ENCODE data around the gene UNC13B. TPM values are rescaled to one million over a fixed set of nuclear protein-coding genes. Genes with fewer than 3 reads are reported as not detected.

UNC13B gene
- total RNA-seq, 1 donor from 2014 or later: 27.4 TPM

DNA sequence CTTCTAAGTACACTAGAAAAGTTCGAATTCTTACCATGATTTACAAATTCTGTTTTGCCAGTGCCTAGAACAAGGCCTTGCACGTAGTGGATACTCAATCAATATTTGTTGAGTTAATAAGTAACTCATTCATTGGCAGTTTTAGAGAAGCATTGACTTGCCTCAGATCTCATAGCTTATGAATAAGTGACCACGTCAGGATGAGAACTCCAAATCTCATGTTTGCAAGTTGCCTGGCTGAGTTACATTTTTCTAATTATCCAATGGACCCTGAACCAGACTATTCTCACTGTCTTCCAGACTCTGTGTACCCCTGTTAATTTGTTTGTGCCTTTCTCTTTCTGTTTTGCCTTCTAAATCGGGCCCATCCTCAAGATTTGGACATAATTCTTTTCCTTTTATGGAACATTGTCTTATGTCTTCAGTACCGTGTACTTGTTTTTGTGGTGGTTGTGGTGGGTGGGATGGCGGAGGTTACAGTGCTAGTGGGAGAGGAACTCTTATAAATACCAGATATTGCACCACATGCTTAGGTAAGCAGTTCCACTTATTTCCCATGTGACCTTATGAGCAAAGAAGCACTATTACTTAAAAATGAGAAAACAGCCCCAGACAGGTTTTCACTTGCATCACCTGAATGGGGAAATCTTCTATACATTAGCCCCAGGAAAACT lies 96.3 kb downstream of the UNC13B start:
- intact Hi-C loops (cut with DNase I): loop anchor here (5.0 kb wide), 1 partner anchor 96 kb away; the partner anchor contains the start of gene UNC13B
- ATAC-seq (no peak), DNase-seq (ENCODE audit: missing footprints) (no peak)

DNA sequence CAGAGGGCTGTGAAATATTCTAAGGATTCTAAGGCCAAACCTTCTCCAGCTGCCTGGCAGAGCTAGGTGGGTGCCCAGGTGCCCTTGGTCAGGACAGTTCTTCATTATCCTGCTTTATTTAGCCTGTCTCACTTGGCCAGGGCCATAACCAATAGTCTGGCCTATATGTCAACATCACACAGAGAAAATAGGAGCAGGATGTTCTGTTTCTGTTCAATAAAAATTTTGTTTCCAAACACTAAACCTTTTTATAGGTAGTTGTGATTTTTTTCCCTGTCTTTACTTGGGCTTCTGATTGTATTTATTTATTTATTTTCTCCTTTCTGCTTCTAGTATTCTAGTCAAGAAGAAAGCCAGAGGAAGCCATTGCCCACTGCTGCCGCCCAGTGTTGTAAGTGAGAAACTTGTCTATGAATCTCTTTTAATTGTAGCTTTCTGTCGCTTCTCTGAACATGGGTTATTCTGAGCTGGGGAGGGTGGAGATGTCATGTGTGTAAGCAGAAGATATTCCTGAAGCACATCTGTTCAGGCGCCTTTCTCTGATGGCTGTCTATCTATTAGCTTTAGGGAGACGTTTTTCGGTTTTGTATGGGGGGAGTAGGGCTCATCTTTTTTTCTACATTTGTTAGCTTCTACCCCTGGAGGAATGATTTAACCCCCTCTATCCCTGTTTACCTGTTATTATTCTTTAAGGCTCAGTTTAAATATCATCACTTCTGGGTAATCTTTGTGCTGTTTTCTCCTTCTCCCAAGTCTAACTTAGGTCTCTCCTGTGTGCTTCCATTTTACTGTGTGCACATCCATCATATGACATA lies 97.1 kb downstream of the UNC13B start:
- ATAC-seq: peak; percentile 54
- intact Hi-C loops (cut with DNase I): loop anchor here (1.0 to 5.0 kb wide), 2 partner anchors 97 to 143 kb away; partner anchors contain the start of gene UNC13B

DNA sequence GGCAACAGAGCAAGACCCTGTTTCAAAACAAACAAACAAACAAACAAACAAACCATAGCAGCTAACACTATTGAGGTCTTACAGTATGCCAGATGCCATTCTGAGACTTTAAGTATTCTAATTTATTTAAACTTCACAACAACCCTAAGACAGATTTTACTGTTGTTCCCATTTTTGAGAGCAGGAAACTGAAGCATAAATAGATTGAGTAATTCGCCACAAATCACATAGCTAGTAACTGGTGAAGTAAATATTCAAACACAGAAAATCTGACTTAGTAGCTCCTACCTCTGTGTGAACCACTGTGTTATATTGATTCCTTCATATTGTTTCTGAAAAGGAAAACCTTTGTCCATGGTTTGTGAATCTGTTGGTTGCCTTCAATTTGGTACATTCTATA lies 98.4 kb downstream of the UNC13B start:
- ATAC-seq: no peak
- intact Hi-C loops (cut with DNase I): no loop called here
- no peak for DNase-seq (ENCODE audit: missing footprints)

More for the DNA sequence above, 97.1 kb downstream of the UNC13B start:
- peak; percentile 83 for DNase-seq (ENCODE audit: missing footprints)

DNA sequence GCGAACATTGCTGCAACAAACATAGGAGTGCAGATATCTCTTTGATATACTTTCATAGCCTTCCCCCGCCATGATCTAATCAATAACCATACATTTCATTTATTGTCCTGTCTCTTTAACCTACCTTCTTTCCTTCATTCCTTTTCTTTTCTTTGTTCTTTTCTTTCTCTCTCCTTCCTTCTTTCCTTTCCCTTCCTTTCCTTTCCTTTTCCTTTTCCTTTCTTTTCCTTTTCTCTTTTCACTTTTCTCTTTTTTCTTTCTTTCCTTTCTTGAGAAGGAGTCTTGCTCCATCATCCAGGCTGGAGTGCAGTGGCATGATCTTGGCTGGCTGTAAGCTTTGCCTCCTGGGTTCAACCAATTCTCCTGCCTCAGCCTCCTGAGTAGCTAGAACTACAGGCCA lies 100.3 kb downstream of the UNC13B start:
- ATAC-seq (no peak), DNase-seq (ENCODE audit: missing footprints) (no peak)
- intact Hi-C loops (cut with DNase I): no loop called here

DNA sequence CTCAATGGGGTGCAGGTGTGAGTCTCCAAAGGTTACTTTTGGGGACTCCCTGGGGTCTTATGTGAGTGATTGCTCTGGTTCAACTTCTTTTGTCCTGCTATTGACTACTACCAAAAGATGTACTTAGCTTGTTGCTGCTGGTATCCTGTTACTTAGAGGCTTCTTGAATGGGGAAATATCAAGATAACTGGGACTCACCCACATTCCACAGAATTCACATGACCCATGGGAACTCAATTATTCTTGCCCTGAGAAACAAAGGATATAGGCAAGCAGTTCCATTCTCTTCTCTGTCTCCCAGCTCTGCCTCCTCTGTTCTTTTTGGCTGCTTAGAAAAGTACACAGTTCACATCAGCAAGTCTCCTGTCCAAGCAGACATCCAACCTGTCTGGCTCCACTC lies 105.9 kb downstream of the UNC13B start:
- ATAC-seq (no peak), DNase-seq (ENCODE audit: missing footprints) (no peak)
- intact Hi-C loops (cut with DNase I): no loop called here

DNA sequence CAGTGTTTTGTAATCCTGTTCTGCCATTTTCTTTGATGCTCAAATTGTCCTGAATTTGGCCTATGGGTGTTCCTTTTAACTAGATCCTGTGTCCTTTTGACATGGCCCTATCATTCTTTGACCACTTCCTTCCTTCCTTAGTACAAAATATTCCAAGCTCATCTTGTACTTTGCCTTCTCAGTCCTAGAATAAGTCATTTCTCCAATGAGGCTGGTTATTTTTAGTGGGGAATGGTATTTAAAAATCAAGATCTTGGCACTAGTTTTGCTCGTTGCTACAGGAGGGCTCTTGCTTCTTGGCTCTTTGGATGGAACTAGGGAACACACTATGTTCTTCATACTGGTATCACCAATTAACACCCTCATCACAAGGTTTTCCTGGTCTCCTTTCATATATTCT lies 108.1 kb downstream of the UNC13B start:
- DNase-seq (ENCODE audit: missing footprints) (no peak), ATAC-seq (peak; percentile 44)
- intact Hi-C loops (cut with DNase I): no loop called here

DNA sequence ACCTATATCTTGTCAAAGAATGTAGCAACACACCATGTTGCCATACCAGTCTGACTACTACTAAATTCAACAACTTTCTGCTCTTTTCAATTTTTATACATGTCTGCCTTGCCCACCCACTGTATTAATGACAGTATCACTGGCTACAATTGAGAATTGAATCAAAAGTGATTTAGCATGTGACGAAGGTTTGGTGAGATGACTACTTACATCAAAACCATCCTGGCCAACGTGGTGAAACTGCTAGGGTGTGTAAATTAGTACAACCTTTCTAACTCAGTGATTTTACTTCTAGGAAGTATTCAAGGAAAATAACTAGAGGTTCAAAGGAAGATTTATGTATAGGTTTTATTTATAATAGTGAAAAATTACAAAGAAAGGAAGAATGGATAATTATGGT lies 109.8 kb downstream of the UNC13B start:
- DNase-seq (ENCODE audit: missing footprints): no peak
- ATAC-seq: no peak
- intact Hi-C loops (cut with DNase I): no loop called here

DNA sequence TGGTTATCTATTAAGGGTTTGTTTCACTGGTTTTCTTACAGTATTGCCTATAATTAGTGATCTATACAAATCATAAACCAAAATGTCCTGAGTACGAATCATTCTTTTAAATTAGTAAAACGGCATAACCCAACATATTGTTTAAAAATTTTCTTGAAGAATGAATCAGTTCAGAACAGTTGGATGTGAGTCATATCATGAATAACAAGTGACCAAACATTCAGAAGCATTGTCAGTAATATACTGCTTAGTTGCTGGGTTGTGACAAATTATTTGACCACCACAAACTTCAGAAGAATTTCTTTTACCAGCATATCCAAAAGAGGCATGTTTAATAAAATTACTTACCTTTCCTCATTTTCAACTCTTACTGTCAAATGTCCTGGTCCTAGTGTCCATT lies 111.2 kb downstream of the UNC13B start:
- ATAC-seq (no peak), DNase-seq (ENCODE audit: missing footprints) (no peak)
- intact Hi-C loops (cut with DNase I): no loop called here

DNA sequence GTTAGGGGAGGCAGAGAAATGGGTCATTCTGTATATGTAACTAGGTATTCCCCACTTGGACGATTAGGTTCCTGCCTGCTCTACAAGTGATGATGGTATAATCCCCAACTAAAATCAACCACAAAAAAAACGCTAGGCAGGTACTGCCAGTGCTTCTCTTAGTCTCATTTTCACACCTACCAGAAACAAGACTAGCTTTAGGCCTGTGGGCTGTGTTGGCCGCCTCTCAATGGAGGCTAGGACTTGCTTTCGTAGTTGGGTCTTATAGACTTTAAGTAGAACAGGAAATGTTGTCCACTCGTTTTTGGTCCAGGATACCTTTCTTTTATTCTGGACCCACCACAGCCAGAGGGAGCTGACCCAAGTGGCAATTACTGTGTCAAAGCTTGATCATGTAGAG lies 111.8 kb downstream of the UNC13B start:
- intact Hi-C loops (cut with DNase I): no loop called here
- DNase-seq (ENCODE audit: missing footprints) (no peak), ATAC-seq (no peak)

DNA sequence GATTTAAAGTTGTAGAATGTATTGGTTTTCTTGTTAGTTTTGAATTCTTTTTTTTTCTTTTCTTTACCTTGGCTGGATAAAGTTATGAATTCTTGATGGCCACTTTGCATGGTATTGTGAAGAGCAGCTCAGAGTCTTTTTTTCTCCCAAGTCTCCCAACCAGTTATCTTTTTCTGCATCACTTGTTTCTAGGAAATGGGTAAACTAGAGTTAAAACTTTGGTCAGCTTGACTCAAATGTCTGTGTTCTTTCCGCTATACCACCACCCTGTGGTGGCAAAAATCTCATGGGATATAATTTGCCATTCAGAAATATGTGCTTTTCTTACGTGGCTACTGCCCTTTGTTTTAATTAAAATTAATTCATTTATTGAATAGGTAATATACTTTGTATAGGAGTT lies 113.2 kb downstream of the UNC13B start:
- intact Hi-C loops (cut with DNase I): no loop called here

DNA sequence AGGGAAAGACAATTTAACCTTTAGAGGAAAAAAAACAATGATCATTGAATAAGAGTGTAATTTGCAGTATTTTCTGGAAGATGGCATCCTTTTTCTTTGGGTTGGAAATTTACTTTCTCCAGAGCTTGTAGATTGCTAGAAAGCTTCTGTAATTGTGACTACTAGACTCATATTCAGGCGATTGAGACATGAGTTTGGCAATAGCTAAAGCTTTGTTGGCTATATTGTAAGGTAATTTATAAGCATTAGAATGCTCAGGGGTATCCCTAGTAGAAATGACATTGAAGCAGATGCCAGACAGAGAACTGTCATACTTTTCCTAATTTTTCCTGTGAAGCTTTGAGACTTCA lies 115.3 kb downstream of the UNC13B start:
- no peak for ATAC-seq

More for the DNA sequence above, 113.2 kb downstream of the UNC13B start:
- no peak for ATAC-seq
- DNase-seq (ENCODE audit: missing footprints): no peak

DNA sequence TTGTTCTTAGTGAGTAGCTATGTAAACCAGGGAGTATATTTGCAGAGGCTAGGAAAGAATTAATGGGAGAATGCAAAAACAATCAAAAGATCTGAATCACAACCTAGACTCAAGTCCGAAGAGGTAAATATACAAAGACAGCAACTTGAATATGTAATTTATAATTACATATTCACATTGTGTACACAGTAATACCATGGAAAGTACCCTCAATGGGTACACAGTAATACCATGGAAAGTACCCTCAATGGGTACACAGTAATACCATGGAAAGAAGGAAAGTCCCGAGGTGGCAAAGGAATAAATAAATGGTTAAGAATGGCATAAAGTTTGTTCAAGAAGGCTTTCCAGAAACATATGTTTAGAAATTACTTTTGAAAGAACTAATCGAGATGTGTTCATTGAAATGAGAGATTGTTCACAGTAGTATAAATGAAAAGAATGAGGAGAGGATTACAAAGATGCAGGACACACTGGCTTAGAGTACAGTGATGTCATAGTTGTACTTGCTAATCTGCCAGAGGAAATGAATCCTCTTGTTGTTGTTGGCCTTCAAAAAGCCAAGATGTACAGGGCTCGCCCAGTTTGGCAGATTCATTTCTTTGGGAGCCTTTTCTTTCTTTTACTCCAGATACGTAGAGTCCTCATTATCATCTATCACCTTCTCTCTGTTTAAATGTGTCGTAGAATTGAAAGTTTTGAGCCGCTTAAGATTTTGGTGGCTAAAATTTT lies 116.0 kb downstream of the UNC13B start:
- DNase-seq (ENCODE audit: missing footprints) (no peak), ATAC-seq (peak; percentile 90)
- intact Hi-C loops (cut with DNase I): no loop called here

More for the DNA sequence above, 115.3 kb downstream of the UNC13B start:
- intact Hi-C loops (cut with DNase I): no loop called here
- no peak for DNase-seq (ENCODE audit: missing footprints)

DNA sequence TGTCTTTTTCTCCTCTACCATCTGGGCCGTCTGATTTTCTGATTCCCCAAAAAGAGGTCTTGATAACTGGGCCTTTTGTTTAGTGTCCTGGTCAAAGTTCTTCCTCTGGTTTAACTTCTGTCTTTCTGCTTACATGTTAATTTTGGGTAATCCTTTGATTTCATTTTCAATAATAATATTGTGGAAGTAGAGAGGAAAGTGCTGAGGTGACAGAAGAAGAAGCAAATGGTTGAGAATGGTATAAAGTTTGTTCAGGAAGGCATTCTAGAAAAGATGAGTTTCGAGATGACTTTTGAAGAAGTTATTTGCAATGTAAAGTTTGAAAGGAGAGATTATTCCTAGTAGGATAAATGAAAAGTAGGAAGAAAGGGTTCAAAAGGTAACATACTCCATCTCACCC lies 118.1 kb downstream of the UNC13B start:
- ATAC-seq: no peak
- intact Hi-C loops (cut with DNase I): no loop called here

DNA sequence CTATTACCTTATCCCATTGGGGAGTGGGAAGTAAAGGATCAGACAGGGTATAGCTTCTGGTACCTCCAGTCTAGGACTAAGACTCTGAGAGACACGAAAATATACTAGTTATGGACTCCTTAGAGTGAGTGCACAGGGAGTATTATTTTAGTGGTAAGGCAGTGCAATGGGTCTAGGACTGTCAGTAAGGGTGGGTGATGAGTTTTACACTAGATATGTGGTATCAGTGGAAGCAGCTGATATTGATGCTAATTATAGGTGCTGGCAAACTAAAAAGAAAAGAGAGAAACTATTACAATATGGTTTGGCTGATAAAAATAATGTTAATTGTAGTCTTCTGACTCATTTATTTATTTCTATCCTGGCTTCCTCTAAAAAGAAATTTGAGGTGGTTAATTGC lies 118.6 kb downstream of the UNC13B start:
- intact Hi-C loops (cut with DNase I): no loop called here
- no peak for ATAC-seq
- no peak for DNase-seq (ENCODE audit: missing footprints)

More for the DNA sequence above, 118.1 kb downstream of the UNC13B start:
- no peak for DNase-seq (ENCODE audit: missing footprints)

DNA sequence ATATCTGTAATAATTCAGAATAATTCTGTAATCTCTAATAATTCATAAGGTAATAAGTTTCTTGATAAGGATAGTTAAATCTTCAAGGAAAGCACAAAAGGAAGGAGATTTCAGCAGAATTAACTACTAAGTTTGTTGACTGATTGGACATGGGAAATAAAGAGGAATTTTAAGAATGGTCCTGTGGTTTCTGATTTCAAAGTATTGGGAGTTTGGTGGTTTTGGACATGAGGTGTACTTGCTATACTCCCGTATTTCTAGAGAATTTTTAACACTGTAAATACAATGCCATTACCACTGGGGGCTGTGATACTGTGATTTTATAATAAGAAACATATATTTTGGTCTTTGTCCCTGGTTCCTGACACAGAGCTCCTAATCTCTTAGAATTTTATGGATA lies 123.9 kb downstream of the UNC13B start:
- DNase-seq (ENCODE audit: missing footprints): no peak
- intact Hi-C loops (cut with DNase I): no loop called here

DNA sequence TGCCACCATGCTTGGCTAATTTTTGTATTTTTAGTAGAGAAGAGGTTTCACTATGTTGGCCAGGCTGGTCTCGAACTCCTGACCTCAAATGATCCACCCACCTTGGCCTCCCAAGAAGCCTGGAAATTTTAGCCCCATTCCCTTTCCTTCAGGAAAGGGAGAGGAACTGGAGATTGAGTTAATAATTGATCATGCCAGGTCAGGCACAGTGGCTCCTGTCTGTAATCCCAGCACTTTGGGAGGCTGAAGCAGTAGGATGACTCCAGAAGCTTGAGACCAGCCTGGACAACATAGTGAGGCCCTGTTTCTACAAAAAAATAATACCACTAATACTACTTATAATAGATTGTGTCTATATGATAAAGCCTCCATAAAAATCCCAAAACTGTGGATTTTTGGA lies 124.6 kb downstream of the UNC13B start:
- intact Hi-C loops (cut with DNase I): no loop called here
- no peak for ATAC-seq

More for the DNA sequence above, 123.9 kb downstream of the UNC13B start:
- no peak for ATAC-seq

DNA sequence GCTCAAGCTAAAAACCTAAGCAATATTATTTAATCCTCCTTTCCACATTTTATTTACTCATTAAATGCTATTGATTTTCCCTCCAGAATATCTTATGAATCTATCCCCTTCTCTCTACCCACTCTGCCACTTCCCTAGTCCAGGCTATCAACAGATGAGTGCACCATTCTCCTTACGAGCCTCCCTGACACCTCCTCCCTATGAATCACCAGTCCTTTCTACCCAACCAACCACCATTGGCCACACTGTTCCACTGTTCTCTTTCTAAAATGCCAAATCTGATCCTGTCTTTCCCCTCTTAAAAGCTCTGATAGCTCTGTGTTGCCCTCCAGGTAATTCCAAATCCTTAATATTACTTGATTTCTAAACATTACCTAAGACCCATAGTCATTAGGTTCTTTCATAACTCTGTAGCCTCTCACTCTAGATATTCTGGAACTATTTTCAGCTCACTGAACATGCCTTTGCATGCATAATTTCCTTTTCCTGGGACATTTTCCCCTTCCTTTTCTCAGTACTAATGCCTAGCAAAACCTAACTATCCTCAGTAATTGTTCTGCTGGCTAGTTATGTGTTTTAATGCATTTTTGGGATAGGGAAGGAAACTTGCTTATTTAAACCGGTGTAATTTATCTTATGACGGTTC lies 126.3 kb downstream of the UNC13B start:
- ATAC-seq: no peak
- intact Hi-C loops (cut with DNase I): no loop called here
- no peak for DNase-seq (ENCODE audit: missing footprints)

More for the DNA sequence above, 124.6 kb downstream of the UNC13B start:
- no peak for DNase-seq (ENCODE audit: missing footprints)

DNA sequence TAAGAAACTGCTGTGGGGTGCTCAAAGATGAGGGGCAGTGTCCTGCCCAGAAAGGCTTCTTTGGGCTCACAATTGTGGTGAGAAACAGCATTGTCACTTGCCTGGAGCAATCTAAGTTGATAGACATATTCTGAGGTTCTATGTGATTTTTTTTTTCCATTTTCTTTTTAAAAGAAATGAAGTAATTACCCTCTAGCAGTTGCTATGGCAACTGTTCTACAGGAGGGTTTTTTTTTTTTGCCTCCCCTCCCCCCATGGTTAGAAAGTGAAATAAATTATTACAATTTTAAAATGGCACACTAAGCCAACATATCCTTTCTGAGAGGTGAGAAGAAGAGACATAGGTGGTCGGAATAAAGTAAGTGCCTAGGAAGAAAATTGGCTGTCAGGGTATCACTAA lies 127.0 kb downstream of the UNC13B start:
- DNase-seq (ENCODE audit: missing footprints) (no peak), ATAC-seq (no peak)
- intact Hi-C loops (cut with DNase I): no loop called here

DNA sequence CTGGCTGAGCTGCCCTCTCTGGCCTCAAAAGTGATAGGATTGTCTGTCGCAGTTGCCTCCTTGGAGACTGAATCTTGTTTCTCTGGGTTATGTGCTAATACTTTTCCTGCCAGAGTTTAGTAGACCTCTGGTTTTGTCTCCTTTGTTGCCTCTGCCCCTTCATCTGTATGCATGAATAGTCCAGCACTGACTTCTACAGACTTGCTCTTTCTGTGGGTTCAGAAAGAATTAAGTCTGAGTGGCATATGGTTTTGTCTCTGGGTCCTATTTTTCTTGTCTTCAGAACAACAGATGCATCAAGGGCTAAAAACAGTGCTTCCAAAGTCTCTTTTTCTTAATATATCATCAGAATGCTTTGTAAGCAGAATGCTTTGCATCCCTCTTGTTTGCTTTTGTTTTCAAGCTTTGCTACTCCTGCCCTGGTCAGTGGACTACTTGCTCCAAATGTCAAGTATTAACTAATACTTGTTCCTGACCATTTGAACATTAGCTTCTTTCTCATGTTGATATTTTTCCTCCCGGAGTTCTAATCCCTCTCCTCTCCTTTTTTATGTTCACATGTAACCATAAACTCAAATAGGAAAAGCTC lies 131.7 kb downstream of the UNC13B start:
- intact Hi-C loops (cut with DNase I): no loop called here
- no peak for ATAC-seq
- DNase-seq (ENCODE audit: missing footprints): no peak
